GM19324 (cell line): ENCODE results near the gene ANAPC5.
"Not testable (repeated sequence)": the region's sequence is repeated elsewhere in the genome, so short reads cannot be mapped to it uniquely, and the experiment has no call there.

Experiments
- ATAC-seq: cut with Tn5 transposase; IDR thresholded peaks from one replicate; pipeline ENCODE4 v1.9.1; 2021; ENCODE audit warnings: mild to moderate bottlenecking, moderate library complexity; ENCODE audit not compliant: unreplicated experiment, low FRiP score

Gene ANAPC5

GRCh38 chr12:121351820-121352681 lies at the start of gene ANAPC5:
TSS of gene ANAPC5 (minus strand) at chr12:121352411. CDS start at chr12:121352340, 71 bp downstream.
- ATAC-seq = peak; percentile 96

- ATAC-seq = peak; percentile 35
Observed at GRCh38 chr12:121400332-121401139, 48.3 kb upstream of the ANAPC5 start.

- peak; percentile 94 for ATAC-seq
Observed at GRCh38 chr12:121399391-121400331, 47.5 kb upstream of the ANAPC5 start, which contains the start of gene RNF34. TSS of gene RNF34 (plus strand) at chr12:121400118. CDS start at chr12:121400213, 95 bp downstream.

GRCh38 chr12:121398355-121398754 lies 46.1 kb upstream of the ANAPC5 start:
- no peak for ATAC-seq

GRCh38 chr12:121397521-121397920 lies 45.3 kb upstream of the ANAPC5 start:
- ATAC-seq = no peak

- ATAC-seq = no peak
Observed at GRCh38 chr12:121392325-121392716, 40.1 kb upstream of the ANAPC5 start.

GRCh38 chr12:121391619-121392324 lies 39.6 kb upstream of the ANAPC5 start:
- ATAC-seq = no peak

- no peak for ATAC-seq
Observed at GRCh38 chr12:121390856-121391255, 38.6 kb upstream of the ANAPC5 start.

- ATAC-seq = no peak
Observed at GRCh38 chr12:121388421-121388981, 36.3 kb upstream of the ANAPC5 start.

- ATAC-seq = not testable (repeated sequence)
Observed at GRCh38 chr12:121384891-121385290, 32.7 kb upstream of the ANAPC5 start.

- ATAC-seq = no peak
Observed at GRCh38 chr12:121383601-121384021, 31.4 kb upstream of the ANAPC5 start.

GRCh38 chr12:121379945-121380344 lies 27.7 kb upstream of the ANAPC5 start:
- ATAC-seq = no peak

- no peak for ATAC-seq
Observed at GRCh38 chr12:121378736-121379135, 26.5 kb upstream of the ANAPC5 start.

GRCh38 chr12:121376754-121377697 lies 24.8 kb upstream of the ANAPC5 start:
- ATAC-seq = no peak

- not testable (repeated sequence) for ATAC-seq
Observed at GRCh38 chr12:121374945-121375584, 22.9 kb upstream of the ANAPC5 start.

GRCh38 chr12:121374336-121374735 lies 22.1 kb upstream of the ANAPC5 start:
- not testable (repeated sequence) for ATAC-seq

- no peak for ATAC-seq
Observed at GRCh38 chr12:121373755-121374154, 21.5 kb upstream of the ANAPC5 start.

GRCh38 chr12:121371404-121371803 lies 19.2 kb upstream of the ANAPC5 start:
- ATAC-seq = no peak
